Psoas muscle (tissue), 8 donors: ENCODE data around the gene UGDH. TPM values are rescaled to one million over a fixed set of nuclear protein-coding genes. Genes with fewer than 3 reads are reported as not detected.

Source experiments
- ATAC-seq, 4 donors: fragments of 200-7000 bp; cut with Tn5 transposase; one replicate each; pipeline ENCODE4 v1.9.1; 2020; ENCODE audit warnings: moderate library complexity in 3 of 4, mild to moderate bottlenecking in 2 of 4
- DNase-seq, 2 donors: peaks; one replicate each; pipeline ENCODE4 v3.0.0-alpha.2; 2020
- H3K27ac ChIP-seq: fragments of 200-600 bp; one replicate; pipeline ENCODE4 v1.8.0; 2022
- H3K27me3 ChIP-seq, 3 donors: fragments of 200-600 bp in 1 of 3; one replicate each; pipeline versions ENCODE4 v1.6.1 to v1.8.0; 2013 to 2022; ENCODE audit warnings: low read length in 2 of 3, mild to moderate bottlenecking in 2 of 3, moderate library complexity in 1 of 3; ENCODE audit not compliant: insufficient read depth in 3 of 3
- H3K36me3 ChIP-seq, 2 donors: fragments of 200-600 bp in 1 of 2; one replicate each; pipeline versions ENCODE4 v1.6.1 to v1.8.0; 2013 to 2022; ENCODE audit warnings: low read depth in 1 of 2, mild to moderate bottlenecking in 1 of 2, moderate library complexity in 1 of 2; ENCODE audit not compliant: insufficient read depth in 1 of 2
- H3K4me1 ChIP-seq: fragments of 200-600 bp; one replicate; pipeline ENCODE4 v1.8.0; 2022
- H3K4me3 ChIP-seq: fragments of 200-600 bp; one replicate; pipeline ENCODE4 v1.8.0; 2022; ENCODE audit warnings: mild to moderate bottlenecking
- H3K9me3 ChIP-seq: fragments of 200-600 bp; one replicate; pipeline ENCODE4 v1.8.0; 2022
- CTCF ChIP-seq: fragments of 200-600 bp; IDR thresholded peaks from one replicate; pipeline ENCODE4 v1.8.0; 2022; ENCODE audit warnings: antibody characterized with exemption
- WGBS, 3 donors: extraction: QIAGEN DNeasy Blood & Tissue Kit; methylation state at CpG; one replicate each; pipeline versions ENCODE4 v1.1.6 to v1.1.7; 2013; 5-methylcytosine and 5-hydroxymethylcytosine counted together
- intact Hi-C, 2 donors: fragments of 100-400 bp; cut with DNase I; formaldehyde crosslinking; loops; one replicate each; pipeline versions ENCODE4 v1.11.0 to v1.14.2; 2022
- polyA plus RNA-seq, 3 donors: library from polyadenylated mRNA; stranded (reverse); fragments of 200-250 nt; gene quantifications; one replicate each; pipeline ENCODE4 v1.2.3, GENCODE V29; 2013
- total RNA-seq, 4 donors: library from RNA; stranded (reverse); fragmentation: NEBNext Ultra II Directional in 2 of 4; extraction: Animal tissue kit (Norgen Biotek cat#: 25700) in 2 of 4; gene quantifications; one replicate each; pipeline versions ENCODE4 v1.2.1 to v1.2.4, GENCODE V29; 2021 to 2023
- donor health status: healthy with polysubstance abuse.
- donor health status: DM: no; HTN: no; CAD: no; lungs with moderate emphysema.
- donor health status: Bipolar disorder and iron deficiency.
- donor health status: healthy.
- donor health status: DM: yes; HTN: yes; CAD: no.
- donor health status: DM: no; HTN: no; CAD: no.
- donor health status: DM: no; HTN: no; CAD: no.
- donor health status: DM: yes; HTN: yes; CAD: no.

The UGDH gene
- total and polyA plus RNA-seq, 7 donors: 2.5 to 9.8 (median 7.7) TPM

- ATAC-seq (no peak), DNase-seq (no peak)
- Histone ChIP-seq H3K27me3 (no peaks in the 10 kb centered on the region), H3K36me3 (no peaks in the 10 kb centered on the region), H3K4me3 (peak overlapping the region; percentile 81), H3K9me3 (no peaks in the 10 kb centered on the region), H3K4me1 (peaks cover 25% of the 10 kb centered on the region), H3K27ac (peak overlapping the region; percentile 94)
- intact Hi-C loops: loop anchor here (2.0 to 5.0 kb wide), 4 partner anchors 54 to 451 kb away; partner anchors contain the start of genes PDS5A (in 1 of the 2) and SMIM14 (in 1 of the 2)
- 25 to 26% (median 25%) methylated on average over 9 of the region's 9 CpGs for WGBS, 3 donors
- no peak for TF ChIP-seq CTCF
These were observed 1.2 kb downstream of the UGDH start for GRCh38 chr4:39525822-39526690.

- no peak for DNase-seq
- ATAC-seq: no peak
- intact Hi-C loops: no loop called here
- Histone ChIP-seq H3K9me3 (no peaks in the 10 kb centered on the region), H3K36me3 (peaks cover 0 to 8% of the 10 kb centered on the region in 2 donors), H3K4me1 (peaks cover 21% of the 10 kb centered on the region), H3K27ac (no peak overlapping the region), H3K4me3 (no peak overlapping the region), H3K27me3 (no peaks in the 10 kb centered on the region)
- TF ChIP-seq CTCF: no peak
- WGBS, 3 donors: 88 to 90% (median 89%) methylated on average over 7 of the region's 7 CpGs
These were observed 2.9 kb downstream of the UGDH start for GRCh38 chr4:39524161-39524957.

- WGBS, 3 donors: 62 to 88% (median 84%) methylated on average over 2 of the region's 2 CpGs
- H3K27me3 ChIP-seq: no peaks in the 10 kb centered on the region
- intact Hi-C loops: no loop called here
These were observed 5.2 kb downstream of the UGDH start for GRCh38 chr4:39522068-39522467.

More at GRCh38 chr4:39522068-39522467, 5.2 kb downstream of the UGDH start:
- Histone ChIP-seq H3K27ac (no peak overlapping the region), H3K4me1 (peaks cover 11% of the 10 kb centered on the region), H3K9me3 (no peaks in the 10 kb centered on the region), H3K4me3 (no peak overlapping the region), H3K36me3 (peaks cover 3 to 22% of the 10 kb centered on the region in 2 donors)
- ATAC-seq: no peak
- no peak for TF ChIP-seq CTCF
- DNase-seq: no peak
